WERI-Rb-1 (cell line): Measurements from ENCODE around the gene FNBP1.

ENCODE experiments used
- DNase-seq: peaks from one replicate; pipeline ENCODE4 v3.0.0-alpha.2; 2020
- H3K27ac ChIP-seq: fragments of 250-450 bp; sonication (Bioruptor Pico); 2 replicates; pipeline ENCODE4 v1.5.1; 2020; ENCODE audit warnings: mild to moderate bottlenecking, moderate library complexity
- H3K27me3 ChIP-seq: fragments of 250-450 bp; sonication (Bioruptor Pico); 2 replicates; pipeline ENCODE4 v1.5.1; 2021; ENCODE audit warnings: mild to moderate bottlenecking, low read depth, moderate library complexity; ENCODE audit not compliant: insufficient read depth, severe bottlenecking
- H3K36me3 ChIP-seq: fragments of 250-450 bp; sonication (Bioruptor Pico); 2 replicates; pipeline ENCODE4 v1.5.1; 2020; ENCODE audit warnings: mild to moderate bottlenecking, moderate library complexity
- H3K4me3 ChIP-seq: 2 replicates; pipeline ENCODE4 v1.5.1; 2011; ENCODE audit warnings: low read depth, mild to moderate bottlenecking, control low read depth, low read length
- H3K9me3 ChIP-seq: fragments of 250-450 bp; sonication (Bioruptor Pico); 2 replicates; pipeline ENCODE4 v1.5.1; 2021; ENCODE audit warnings: mild to moderate bottlenecking, moderate library complexity; ENCODE audit not compliant: severe bottlenecking
- CTCF ChIP-seq: IDR thresholded peaks from 2 replicates; pipeline ENCODE4 v1.5.1; 2011; ENCODE audit warnings: low read depth, mild to moderate bottlenecking, control low read depth, inconsistent platforms, low read length

The FNBP1 gene

GRCh38 chr9:129852579-129852978 is 190.4 kb downstream of the FNBP1 start:
- peak overlapping the region; percentile 75 for H3K27ac ChIP-seq
- TF ChIP-seq CTCF, result no peak
- DNase-seq, result peak; percentile 82
- no peak overlapping the region for H3K4me3 ChIP-seq
- no peaks in the 10 kb centered on the region for H3K9me3 ChIP-seq
- no peaks in the 10 kb centered on the region for H3K27me3 ChIP-seq
- peaks cover 34% of the 10 kb centered on the region for H3K36me3 ChIP-seq

GRCh38 chr9:129851821-129852220 is 191.2 kb downstream of the FNBP1 start:
- Histone ChIP-seq H3K9me3 (no peaks in the 10 kb centered on the region), H3K27me3 (no peaks in the 10 kb centered on the region), H3K36me3 (peaks cover 34% of the 10 kb centered on the region), H3K4me3 (no peak overlapping the region), H3K27ac (peak overlapping the region; percentile 75)
- no peak for TF ChIP-seq CTCF
- DNase-seq, result no peak

- H3K36me3 ChIP-seq, result peaks cover 27% of the 10 kb centered on the region
- H3K27me3 ChIP-seq, result no peaks in the 10 kb centered on the region
- H3K9me3 ChIP-seq, result no peaks in the 10 kb centered on the region
- no peak for TF ChIP-seq CTCF
- no peak overlapping the region for H3K4me3 ChIP-seq
- peak overlapping the region; percentile 41 for H3K27ac ChIP-seq
- DNase-seq, result no peak
These were observed 192.0 kb downstream of the FNBP1 start for GRCh38 chr9:129850821-129851550.

- Histone ChIP-seq H3K9me3 (no peaks in the 10 kb centered on the region), H3K36me3 (peaks cover 19% of the 10 kb centered on the region), H3K27ac (no peak overlapping the region), H3K27me3 (no peaks in the 10 kb centered on the region), H3K4me3 (no peak overlapping the region)
- no peak for DNase-seq
- TF ChIP-seq CTCF, result no peak
These were observed 193.1 kb downstream of the FNBP1 start for GRCh38 chr9:129849901-129850300.

- no peak for DNase-seq
- Histone ChIP-seq H3K27me3 (no peaks in the 10 kb centered on the region), H3K9me3 (no peaks in the 10 kb centered on the region), H3K36me3 (peaks cover 14% of the 10 kb centered on the region), H3K27ac (no peak overlapping the region), H3K4me3 (no peak overlapping the region)
- TF ChIP-seq CTCF, result no peak
These were observed 194.1 kb downstream of the FNBP1 start for GRCh38 chr9:129848712-129849441.
